Epithelial cell of esophagus (primary cell): ENCODE measurements around the gene KRT27.
"Not testable (repeated sequence)": the region's sequence is repeated elsewhere in the genome, so short reads cannot be mapped to it uniquely, and the experiment has no call there.

Experiments used
- DNase-seq: peaks from one replicate; pipeline ENCODE4 v3.0.0; 2010; ENCODE audit warnings: low read depth
- H3K4me3 ChIP-seq: 2 replicates; pipeline ENCODE4 v1.5.1; 2011; ENCODE audit warnings: mild to moderate bottlenecking, low read length, control low read depth
- CTCF ChIP-seq: IDR thresholded peaks from 2 replicates; pipeline ENCODE4 v1.5.1; 2011; ENCODE audit warnings: low read depth, mild to moderate bottlenecking, low read length, control low read depth, inconsistent platforms; ENCODE audit not compliant: insufficient read depth; ENCODE audit errors: missing control alignments

The KRT27 gene

DNA sequence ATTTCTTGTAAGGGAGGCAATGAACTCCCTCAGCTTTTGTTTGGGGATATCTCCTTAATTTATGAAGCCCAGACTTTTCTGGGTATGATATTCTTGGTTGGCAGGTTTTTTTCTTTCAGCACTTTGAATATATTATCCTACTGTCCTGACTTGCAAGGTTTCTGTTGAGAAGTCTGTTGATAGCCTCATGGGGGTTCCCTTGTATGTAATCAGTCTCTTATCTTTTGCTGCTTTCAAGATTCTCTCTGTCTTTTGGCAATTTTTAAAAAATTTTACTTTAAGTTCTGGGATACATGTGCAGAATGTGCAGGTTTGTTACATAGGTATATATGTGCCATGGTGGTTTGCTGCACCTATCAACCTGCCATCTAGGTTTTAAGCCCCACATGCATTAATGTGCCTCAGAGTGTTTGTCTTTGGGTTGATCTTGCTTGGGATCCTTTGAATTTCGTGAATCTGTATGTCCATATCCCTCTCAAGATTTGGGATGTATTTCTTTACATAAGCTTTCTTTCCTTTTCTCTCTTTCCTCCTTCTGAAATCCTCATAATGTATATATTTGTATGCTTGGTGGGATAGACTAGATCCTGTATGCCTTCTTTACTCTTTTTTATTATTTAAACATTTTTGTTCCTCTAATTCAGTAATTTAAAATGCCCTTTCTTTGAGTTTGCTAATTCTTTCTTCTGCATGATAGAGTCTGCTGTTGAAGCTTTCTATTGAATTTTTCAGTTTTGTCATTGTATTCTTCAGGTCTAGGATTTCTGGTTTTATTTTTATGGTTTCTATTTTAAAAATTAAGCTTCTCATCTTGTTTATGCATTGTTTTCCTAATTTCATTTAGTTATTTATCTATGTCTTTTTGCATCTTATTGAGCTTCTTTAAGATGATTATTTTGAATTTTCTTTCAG, 22.0 kb downstream of the KRT27 start:
- TF ChIP-seq CTCF = no peak
- DNase-seq = no peak
- H3K4me3 ChIP-seq = no peak overlapping the region

- no peak for TF ChIP-seq CTCF
- DNase-seq = no peak
- no peak within 1 kb of the TSS for H3K4me3 ChIP-seq
These were observed 27.1 kb downstream of the KRT27 start, which contains the start of gene KRT25 for GRCh38 chr17:40755231-40755630. KRT25 (minus strand) TSS chr17:40755331; CDS start chr17:40755271, 60 bp downstream.

GRCh38 chr17:40753804-40754203, 28.5 kb downstream of the KRT27 start:
- TF ChIP-seq CTCF = no peak
- no peak overlapping the region for H3K4me3 ChIP-seq
- no peak for DNase-seq

- no peak overlapping the region for H3K4me3 ChIP-seq
- TF ChIP-seq CTCF = no peak
- DNase-seq = no peak
These were observed 31.3 kb downstream of the KRT27 start for GRCh38 chr17:40751065-40751464.

DNA sequence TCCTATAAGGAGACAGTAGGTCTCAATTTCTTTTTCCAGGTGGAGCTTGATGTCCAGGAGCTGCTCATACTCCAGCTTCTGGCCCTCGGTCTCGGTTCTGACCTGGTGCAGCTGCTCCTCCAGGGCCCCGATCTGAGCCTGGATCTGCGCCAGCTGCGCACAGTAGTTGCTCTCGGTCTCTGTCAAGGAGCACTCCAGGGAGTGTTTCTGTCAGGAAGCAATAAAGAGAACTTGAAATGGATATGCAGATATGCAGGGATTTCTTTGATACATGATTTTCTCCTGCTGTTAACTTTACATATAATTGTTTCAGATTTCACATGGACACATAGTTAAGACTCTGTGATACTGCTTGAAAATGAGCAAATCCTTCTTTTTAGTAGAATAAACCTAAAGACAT, 32.0 kb downstream of the KRT27 start:
- no peak overlapping the region for H3K4me3 ChIP-seq
- DNase-seq = no peak
- TF ChIP-seq CTCF = no peak

- H3K4me3 ChIP-seq, DNase-seq: not testable (repeated sequence)
These were observed 33.7 kb downstream of the KRT27 start for GRCh38 chr17:40748666-40749065.

GRCh38 chr17:40738553-40738952, 43.8 kb downstream of the KRT27 start:
- no peak for DNase-seq
- H3K4me3 ChIP-seq = no peak overlapping the region
- TF ChIP-seq CTCF = no peak
